ENCODE results near the gene USP32. TPM values are rescaled to one million over a fixed set of nuclear protein-coding genes. Genes with fewer than 3 reads are reported as not detected.

The USP32 gene
- total RNA-seq, 4 donors from 2014 or later = 14.7 to 86.0 (median 54.8) TPM

- no peak for TF ChIP-seq POLR2AphosphoS5 (IDR thresholded peaks at IDR 0.05)
- no peak for TF ChIP-seq EP300 (IDR thresholded peaks at IDR 0.05; ENCODE audit: low read depth)
- TF ChIP-seq POLR2A (IDR thresholded peaks at IDR 0.05) = no peak
- TF ChIP-seq CTCF (IDR thresholded peaks at IDR 0.05) = no peak
- Histone ChIP-seq H3K4me3 (no peak overlapping the region), H3K36me3 (no peaks in the 10 kb centered on the region), H3K27ac (no peak overlapping the region), H3K27me3 (peaks cover 47% of the 10 kb centered on the region), H3K9me3 (no peaks in the 10 kb centered on the region), H3K4me1 (peaks cover 6 to 44% (median 25%) of the 10 kb centered on the region in 4 donors)
- in situ Hi-C loops (cut with MboI; ENCODE audit: low pct_ligation_motif_present in 1 of 4, low pct_unique_long_range_greater_than_20kb in 1 of 4, low sequenced_read_pairs in 3 of 4) = loop anchor here in 3 of 4 donors (25.0 kb wide), 2 partner anchors 275 to 300 kb away; partner anchors contain the start of gene CHCT1 (in 1 of the 3)
- DNase-seq = no peak
- intact Hi-C loops (cut with DNase I; ENCODE audit: low total_unique reads) = no loop called here
- WGBS, 2 donors (ENCODE audit: low coverage in 1 of 2) = 69% methylated on average over 1 of the region's 1 CpG; no CpG with 5 or more reads in 1 of the 2 donors
Measured at GRCh38 chr17:60137731-60138130, 254.2 kb downstream of the USP32 start.

GRCh38 chr17:60135951-60136666 is 255.8 kb downstream of the USP32 start:
- no peak for TF ChIP-seq EP300 (IDR thresholded peaks at IDR 0.05; ENCODE audit: low read depth)
- TF ChIP-seq CTCF (IDR thresholded peaks at IDR 0.05) = no peak
- no peak for TF ChIP-seq POLR2AphosphoS5 (IDR thresholded peaks at IDR 0.05)
- no peak for TF ChIP-seq POLR2A (IDR thresholded peaks at IDR 0.05)
- in situ Hi-C loops (cut with MboI; ENCODE audit: low pct_ligation_motif_present in 1 of 4, low pct_unique_long_range_greater_than_20kb in 1 of 4, low sequenced_read_pairs in 3 of 4) (loop anchor here in 3 of 4 donors (25.0 kb wide), 2 partner anchors 276 to 301 kb away; partner anchors contain the start of gene CHCT1 (in 1 of the 3)), intact Hi-C loops (cut with DNase I; ENCODE audit: low total_unique reads) (no loop called here)
- Histone ChIP-seq H3K4me1 (peaks cover 5 to 30% (median 16%) of the 10 kb centered on the region in 4 donors), H3K9me3 (no peaks in the 10 kb centered on the region), H3K27me3 (peaks cover 36% of the 10 kb centered on the region), H3K36me3 (no peaks in the 10 kb centered on the region), H3K27ac (no peak overlapping the region), H3K4me3 (peak overlapping the region in 1 of 4 donors; percentile 63)
- peak; percentile 6 for DNase-seq
- WGBS, 2 donors (ENCODE audit: low coverage in 1 of 2) = 83 to 91% methylated on average over 9 to 13 of the region's 13 CpGs

- intact Hi-C loops (cut with DNase I; ENCODE audit: low total_unique reads) (no loop called here), in situ Hi-C loops (cut with MboI; ENCODE audit: low pct_ligation_motif_present in 1 of 4, low pct_unique_long_range_greater_than_20kb in 1 of 4, low sequenced_read_pairs in 3 of 4) (loop anchor here in 3 of 4 donors (25.0 kb wide), 2 partner anchors 277 to 302 kb away; partner anchors contain the start of gene CHCT1 (in 1 of the 3))
- Histone ChIP-seq H3K27me3 (peaks cover 28% of the 10 kb centered on the region), H3K4me3 (peak overlapping the region; percentile 32 to 73 (median 65)), H3K9me3 (no peaks in the 10 kb centered on the region), H3K27ac (peak overlapping the region; percentile 71 to 84 (median 76)), H3K4me1 (peaks cover 5 to 26% (median 16%) of the 10 kb centered on the region in 4 donors), H3K36me3 (no peaks in the 10 kb centered on the region)
- TF ChIP-seq POLR2AphosphoS5 (IDR thresholded peaks at IDR 0.05) (peak; percentile 82 to 93 (median 90)), CTCF (IDR thresholded peaks at IDR 0.05) (no peak), POLR2A (IDR thresholded peaks at IDR 0.05) (peak; percentile 80), EP300 (IDR thresholded peaks at IDR 0.05; ENCODE audit: low read depth) (no peak)
- WGBS, 2 donors (ENCODE audit: low coverage in 1 of 2) = 7% methylated on average over 45 of the region's 54 CpGs; no CpG with 5 or more reads in 1 of the 2 donors
- DNase-seq = peak; percentile 92
Measured at GRCh38 chr17:60135151-60135950, 256.6 kb downstream of the USP32 start.
